ENCODE results near the gene SFTPB. TPM values are rescaled to one million over a fixed set of nuclear protein-coding genes. Genes with fewer than 3 reads are reported as not detected.

The SFTPB gene
- polyA plus RNA-seq, 1 donor from 2014 or later = not detected

DNA sequence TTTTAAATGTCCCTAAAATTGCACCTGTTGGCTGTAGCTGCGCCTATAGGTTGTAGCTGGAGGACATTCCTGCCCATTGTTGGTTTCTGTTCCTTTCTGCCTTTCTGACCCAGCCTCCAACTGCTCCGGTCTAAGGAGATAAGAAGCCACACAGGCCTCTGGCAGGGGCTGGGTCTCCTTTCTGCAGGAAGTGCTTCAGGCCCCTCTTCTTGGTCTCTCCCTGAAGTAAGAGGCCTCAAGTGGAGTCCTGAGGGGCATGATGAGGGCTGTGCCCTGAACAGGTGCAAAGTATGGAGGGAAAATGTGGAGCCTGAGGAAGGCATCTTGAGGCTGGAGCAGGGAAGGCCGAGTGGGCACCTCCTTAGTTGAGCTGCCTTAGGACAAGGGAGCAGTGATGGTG lies 10.4 kb upstream of the SFTPB start:
- Histone ChIP-seq H3K9me2 (ENCODE audit: insufficient read depth, low read length) (no peaks in the 10 kb centered on the region), H3K27me3 (ENCODE audit: insufficient read depth, low read depth, low read length) (no peaks in the 10 kb centered on the region), H3K4me2 (ENCODE audit: low read length) (no peak overlapping the region), H3K79me2 (replicated peaks; ENCODE audit: insufficient read depth, low read length) (no peaks in the 10 kb centered on the region), H2AFZ (ENCODE audit: low read depth, low read length) (no peak overlapping the region), H3K27ac (ENCODE audit: low read length) (no peak overlapping the region), H3K9ac (ENCODE audit: low read length) (no peak overlapping the region), H3K36me3 (ENCODE audit: insufficient read depth, low read length) (no peaks in the 10 kb centered on the region), H3K4me3 (ENCODE audit: low read length) (no peak overlapping the region), H3F3A (ENCODE audit: insufficient read depth, low read length, poor library complexity, severe bottlenecking) (no peaks in the 10 kb centered on the region), H3K9me3 (ENCODE audit: low read length) (no peaks in the 10 kb centered on the region), H4K20me1 (ENCODE audit: insufficient read depth) (no peaks in the 10 kb centered on the region)
- TF ChIP-seq RAD21 (conservative IDR thresholded peaks at IDR 0.05) = no peak
- no peak for TF ChIP-seq POLR2AphosphoS5 (IDR thresholded peaks at IDR 0.05)
- TF ChIP-seq EP300 (conservative IDR thresholded peaks at IDR 0.05; ENCODE audit: poor library complexity, severe bottlenecking) = no peak
- TF ChIP-seq SMC3 (conservative IDR thresholded peaks at IDR 0.05; ENCODE audit: poor library complexity) = no peak
- TF ChIP-seq, protein P1, sequence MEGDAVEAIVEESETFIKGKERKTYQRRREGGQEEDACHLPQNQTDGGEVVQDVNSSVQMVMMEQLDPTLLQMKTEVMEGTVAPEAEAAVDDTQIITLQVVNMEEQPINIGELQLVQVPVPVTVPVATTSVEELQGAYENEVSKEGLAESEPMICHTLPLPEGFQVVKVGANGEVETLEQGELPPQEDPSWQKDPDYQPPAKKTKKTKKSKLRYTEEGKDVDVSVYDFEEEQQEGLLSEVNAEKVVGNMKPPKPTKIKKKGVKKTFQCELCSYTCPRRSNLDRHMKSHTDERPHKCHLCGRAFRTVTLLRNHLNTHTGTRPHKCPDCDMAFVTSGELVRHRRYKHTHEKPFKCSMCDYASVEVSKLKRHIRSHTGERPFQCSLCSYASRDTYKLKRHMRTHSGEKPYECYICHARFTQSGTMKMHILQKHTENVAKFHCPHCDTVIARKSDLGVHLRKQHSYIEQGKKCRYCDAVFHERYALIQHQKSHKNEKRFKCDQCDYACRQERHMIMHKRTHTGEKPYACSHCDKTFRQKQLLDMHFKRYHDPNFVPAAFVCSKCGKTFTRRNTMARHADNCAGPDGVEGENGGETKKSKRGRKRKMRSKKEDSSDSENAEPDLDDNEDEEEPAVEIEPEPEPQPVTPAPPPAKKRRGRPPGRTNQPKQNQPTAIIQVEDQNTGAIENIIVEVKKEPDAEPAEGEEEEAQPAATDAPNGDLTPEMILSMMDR (IDR thresholded peaks at IDR 0.05; ENCODE audit: poor library complexity, severe bottlenecking) = no peak

DNA sequence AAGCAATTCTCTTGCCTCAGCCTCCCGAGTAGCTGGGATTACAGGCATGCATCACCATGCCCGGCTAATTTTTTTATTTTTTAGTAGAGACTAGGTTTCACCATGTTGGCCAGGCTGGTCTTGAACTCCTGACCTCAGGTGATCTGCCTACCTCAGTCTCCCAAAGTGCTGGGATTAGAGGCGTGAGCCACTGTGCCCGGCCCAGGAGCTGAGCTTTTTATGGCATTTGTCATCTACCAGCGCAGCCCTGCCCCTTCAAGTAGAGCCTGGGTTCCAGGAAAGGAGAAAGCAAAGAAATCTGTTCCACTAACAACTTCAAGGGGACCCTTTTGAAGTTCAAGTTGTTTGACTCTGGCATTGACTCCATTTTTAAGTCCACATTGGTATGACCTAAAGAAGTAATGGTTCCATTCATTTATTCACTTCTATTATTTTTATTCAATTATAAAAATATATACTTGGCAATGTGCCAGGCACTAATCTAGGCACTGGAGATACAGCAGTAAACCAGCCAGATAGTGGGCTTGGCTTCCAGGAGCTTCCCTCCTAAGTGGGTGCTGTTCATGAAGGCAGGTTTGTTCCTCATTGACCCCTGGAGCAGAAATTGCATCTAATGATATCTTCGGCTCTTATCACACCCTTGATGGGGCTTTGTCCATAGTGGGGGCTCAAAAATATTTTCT lies 8.0 kb upstream of the SFTPB start:
- TF ChIP-seq TAF1 (IDR thresholded peaks at IDR 0.05; ENCODE audit: low read depth) (no peak), RAD21 (conservative IDR thresholded peaks at IDR 0.05) (no peak), MXI1 (conservative IDR thresholded peaks at IDR 0.05; ENCODE audit: poor library complexity, severe bottlenecking) (no peak), EZH2 (IDR thresholded peaks at IDR 0.05; ENCODE audit: borderline replicate concordance, insufficient read depth, low read length, poor library complexity, severe bottlenecking) (no peak), SMC3 (conservative IDR thresholded peaks at IDR 0.05; ENCODE audit: poor library complexity) (no peak), POLR2AphosphoS5 (IDR thresholded peaks at IDR 0.05) (no peak), EP300 (conservative IDR thresholded peaks at IDR 0.05; ENCODE audit: poor library complexity, severe bottlenecking) (no peak)
- TF ChIP-seq, protein P1 (IDR thresholded peaks at IDR 0.05; ENCODE audit: poor library complexity, severe bottlenecking) = no peak
- TF ChIP-seq, protein P2, sequence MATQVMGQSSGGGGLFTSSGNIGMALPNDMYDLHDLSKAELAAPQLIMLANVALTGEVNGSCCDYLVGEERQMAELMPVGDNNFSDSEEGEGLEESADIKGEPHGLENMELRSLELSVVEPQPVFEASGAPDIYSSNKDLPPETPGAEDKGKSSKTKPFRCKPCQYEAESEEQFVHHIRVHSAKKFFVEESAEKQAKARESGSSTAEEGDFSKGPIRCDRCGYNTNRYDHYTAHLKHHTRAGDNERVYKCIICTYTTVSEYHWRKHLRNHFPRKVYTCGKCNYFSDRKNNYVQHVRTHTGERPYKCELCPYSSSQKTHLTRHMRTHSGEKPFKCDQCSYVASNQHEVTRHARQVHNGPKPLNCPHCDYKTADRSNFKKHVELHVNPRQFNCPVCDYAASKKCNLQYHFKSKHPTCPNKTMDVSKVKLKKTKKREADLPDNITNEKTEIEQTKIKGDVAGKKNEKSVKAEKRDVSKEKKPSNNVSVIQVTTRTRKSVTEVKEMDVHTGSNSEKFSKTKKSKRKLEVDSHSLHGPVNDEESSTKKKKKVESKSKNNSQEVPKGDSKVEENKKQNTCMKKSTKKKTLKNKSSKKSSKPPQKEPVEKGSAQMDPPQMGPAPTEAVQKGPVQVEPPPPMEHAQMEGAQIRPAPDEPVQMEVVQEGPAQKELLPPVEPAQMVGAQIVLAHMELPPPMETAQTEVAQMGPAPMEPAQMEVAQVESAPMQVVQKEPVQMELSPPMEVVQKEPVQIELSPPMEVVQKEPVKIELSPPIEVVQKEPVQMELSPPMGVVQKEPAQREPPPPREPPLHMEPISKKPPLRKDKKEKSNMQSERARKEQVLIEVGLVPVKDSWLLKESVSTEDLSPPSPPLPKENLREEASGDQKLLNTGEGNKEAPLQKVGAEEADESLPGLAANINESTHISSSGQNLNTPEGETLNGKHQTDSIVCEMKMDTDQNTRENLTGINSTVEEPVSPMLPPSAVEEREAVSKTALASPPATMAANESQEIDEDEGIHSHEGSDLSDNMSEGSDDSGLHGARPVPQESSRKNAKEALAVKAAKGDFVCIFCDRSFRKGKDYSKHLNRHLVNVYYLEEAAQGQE (IDR thresholded peaks at IDR 0.05; ENCODE audit: borderline replicate concordance) = no peak
- Histone ChIP-seq H3F3A (ENCODE audit: insufficient read depth, low read length, poor library complexity, severe bottlenecking) (no peaks in the 10 kb centered on the region), H4K20me1 (ENCODE audit: insufficient read depth) (no peaks in the 10 kb centered on the region), H3K27ac (ENCODE audit: low read length) (no peak overlapping the region), H3K27me3 (ENCODE audit: insufficient read depth, low read depth, low read length) (no peaks in the 10 kb centered on the region), H3K9ac (ENCODE audit: low read length) (no peak overlapping the region), H3K9me2 (ENCODE audit: insufficient read depth, low read length) (no peaks in the 10 kb centered on the region), H3K36me3 (ENCODE audit: insufficient read depth, low read length) (no peaks in the 10 kb centered on the region), H3K79me2 (replicated peaks; ENCODE audit: insufficient read depth, low read length) (no peaks in the 10 kb centered on the region), H2AFZ (ENCODE audit: low read depth, low read length) (no peak overlapping the region), H3K4me3 (ENCODE audit: low read length) (no peak overlapping the region), H3K4me2 (ENCODE audit: low read length) (no peak overlapping the region), H3K9me3 (ENCODE audit: low read length) (no peaks in the 10 kb centered on the region)
